Ectodermal cell (in vitro differentiated cells): ENCODE data around the gene HSPA4.

Source experiments
- H3K27ac ChIP-seq: 2 replicates; pipeline ENCODE4 v1.7.0; 2013; ENCODE audit warnings: mild to moderate bottlenecking, low read depth, low read length; ENCODE audit not compliant: insufficient read depth, poor library complexity, severe bottlenecking
- H3K27me3 ChIP-seq: 2 replicates; pipeline ENCODE4 v1.7.0; 2013; ENCODE audit warnings: mild to moderate bottlenecking, low read length; ENCODE audit not compliant: insufficient read depth, control insufficient read depth, poor library complexity, severe bottlenecking
- H3K36me3 ChIP-seq: one replicate; pipeline ENCODE4 v1.7.0; 2013; ENCODE audit warnings: low read length; ENCODE audit not compliant: control insufficient read depth, insufficient read depth
- H3K4me1 ChIP-seq: one replicate; pipeline ENCODE4 v1.7.0; 2013; ENCODE audit warnings: low read length; ENCODE audit not compliant: control insufficient read depth, insufficient read depth
- H3K4me3 ChIP-seq: 2 replicates; pipeline ENCODE4 v1.7.0; 2013; ENCODE audit warnings: low read depth, low read length, control low read depth; ENCODE audit not compliant: insufficient read depth
- H3K9me3 ChIP-seq: 2 replicates; pipeline ENCODE4 v1.7.0; 2013; ENCODE audit warnings: mild to moderate bottlenecking, low read length, moderate library complexity; ENCODE audit not compliant: control insufficient read depth
- WGBS, 2 experiments: methylation state at CpG; one replicate each; pipeline ENCODE4 v1.1.7; 2013; ENCODE audit warnings: missing lambda C conversion rate in 2 of 2; 5-methylcytosine and 5-hydroxymethylcytosine counted together

Gene HSPA4

DNA sequence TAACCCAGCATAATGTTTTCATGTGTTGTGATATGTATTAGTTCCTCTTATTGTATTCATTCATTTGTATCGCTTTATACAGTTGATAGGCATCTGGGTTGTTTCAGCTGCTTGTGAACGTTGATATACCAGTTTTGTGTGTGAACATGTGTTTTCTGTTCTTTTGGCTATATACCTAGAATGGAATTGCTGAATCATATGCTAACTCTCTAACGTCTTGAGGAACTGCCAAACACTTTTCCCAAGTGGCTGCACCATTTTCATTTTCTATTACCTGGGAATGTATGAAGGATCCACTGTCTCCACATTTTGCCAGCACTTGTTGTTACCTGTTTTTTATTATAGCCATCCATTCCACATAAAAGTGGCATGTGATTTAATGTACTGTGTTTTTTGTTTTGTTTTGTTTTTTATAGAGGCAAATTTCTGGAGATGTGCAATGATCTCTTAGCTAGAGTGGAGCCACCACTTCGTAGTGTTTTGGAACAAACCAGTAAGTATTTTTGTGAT lies 34.6 kb downstream of the HSPA4 start:
- Histone ChIP-seq H3K4me1 (no peaks in the 10 kb centered on the region), H3K4me3 (no peak overlapping the region), H3K27me3 (no peaks in the 10 kb centered on the region), H3K9me3 (no peaks in the 10 kb centered on the region), H3K36me3 (peaks cover 29% of the 10 kb centered on the region), H3K27ac (no peak overlapping the region)
- WGBS, 2 experiments: 94 to 99% methylated on average over 4 of the region's 4 CpGs

DNA sequence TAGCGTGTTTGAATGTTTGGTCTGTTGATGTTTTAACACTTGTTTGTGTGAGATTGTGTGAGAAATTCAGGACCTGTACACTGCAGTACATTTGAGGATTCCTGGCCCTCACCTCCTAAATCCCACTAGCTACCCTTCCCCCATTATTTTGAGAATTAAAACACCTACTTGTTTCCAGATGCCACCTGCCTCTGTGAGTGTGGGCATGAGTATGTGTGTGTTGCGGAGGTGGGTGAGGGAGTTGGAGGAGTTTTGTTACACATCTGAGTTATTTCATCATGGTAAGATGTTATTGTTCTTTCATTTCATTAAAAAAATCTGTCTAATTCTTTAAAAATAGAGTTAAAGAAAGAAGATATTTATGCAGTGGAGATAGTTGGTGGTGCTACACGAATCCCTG lies 36.3 kb downstream of the HSPA4 start:
- no peak overlapping the region for H3K4me3 ChIP-seq
- 93 to 94% methylated on average over 2 to 3 of the region's 3 CpGs for WGBS, 2 experiments
- peaks cover 36% of the 10 kb centered on the region for H3K36me3 ChIP-seq
- H3K9me3 ChIP-seq: no peaks in the 10 kb centered on the region
- no peak overlapping the region for H3K27ac ChIP-seq
- no peaks in the 10 kb centered on the region for H3K27me3 ChIP-seq
- no peaks in the 10 kb centered on the region for H3K4me1 ChIP-seq

DNA sequence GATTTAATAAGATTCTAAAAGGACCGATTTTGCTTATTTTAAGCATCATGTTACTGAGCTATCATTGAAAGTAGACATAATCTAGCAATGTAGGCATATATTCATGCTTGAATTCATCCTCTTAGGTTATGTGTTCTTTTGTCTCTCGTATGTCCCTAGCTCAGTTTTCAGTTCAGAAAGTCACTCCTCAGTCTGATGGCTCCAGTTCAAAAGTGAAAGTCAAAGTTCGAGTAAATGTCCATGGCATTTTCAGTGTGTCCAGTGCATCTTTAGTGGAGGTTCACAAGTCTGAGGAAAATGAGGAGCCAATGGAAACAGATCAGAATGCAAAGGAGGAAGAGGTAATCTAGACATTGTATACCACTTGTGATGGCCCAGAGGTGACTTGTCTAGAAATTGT lies 39.2 kb downstream of the HSPA4 start:
- Histone ChIP-seq H3K27me3 (no peaks in the 10 kb centered on the region), H3K36me3 (peaks cover 38% of the 10 kb centered on the region), H3K4me1 (no peaks in the 10 kb centered on the region), H3K4me3 (no peak overlapping the region), H3K9me3 (no peaks in the 10 kb centered on the region), H3K27ac (no peak overlapping the region)
- 89 to 97% methylated on average over 3 of the region's 3 CpGs for WGBS, 2 experiments

DNA sequence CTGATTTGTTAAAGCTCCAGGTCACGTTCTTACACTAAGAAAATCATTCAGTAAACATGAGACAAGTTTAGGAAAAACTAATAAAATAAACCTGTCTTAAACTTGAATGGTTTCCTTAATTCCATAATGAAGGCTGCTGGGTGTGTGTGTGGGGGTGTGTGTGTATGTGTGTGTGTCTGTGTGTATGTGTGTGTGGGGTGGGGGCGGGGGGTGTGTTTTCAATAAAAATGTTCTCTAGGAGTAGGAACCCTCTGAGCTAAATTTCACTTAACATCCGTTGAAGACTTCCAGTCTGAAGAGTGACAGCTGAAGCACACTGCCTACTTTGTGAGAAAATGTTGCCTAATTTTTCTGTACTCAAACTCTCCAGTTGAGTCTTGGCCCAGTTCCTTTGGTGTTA lies 54.5 kb downstream of the HSPA4 start:
- 87 to 90% methylated on average over 2 to 3 of the region's 3 CpGs for WGBS, 2 experiments

DNA sequence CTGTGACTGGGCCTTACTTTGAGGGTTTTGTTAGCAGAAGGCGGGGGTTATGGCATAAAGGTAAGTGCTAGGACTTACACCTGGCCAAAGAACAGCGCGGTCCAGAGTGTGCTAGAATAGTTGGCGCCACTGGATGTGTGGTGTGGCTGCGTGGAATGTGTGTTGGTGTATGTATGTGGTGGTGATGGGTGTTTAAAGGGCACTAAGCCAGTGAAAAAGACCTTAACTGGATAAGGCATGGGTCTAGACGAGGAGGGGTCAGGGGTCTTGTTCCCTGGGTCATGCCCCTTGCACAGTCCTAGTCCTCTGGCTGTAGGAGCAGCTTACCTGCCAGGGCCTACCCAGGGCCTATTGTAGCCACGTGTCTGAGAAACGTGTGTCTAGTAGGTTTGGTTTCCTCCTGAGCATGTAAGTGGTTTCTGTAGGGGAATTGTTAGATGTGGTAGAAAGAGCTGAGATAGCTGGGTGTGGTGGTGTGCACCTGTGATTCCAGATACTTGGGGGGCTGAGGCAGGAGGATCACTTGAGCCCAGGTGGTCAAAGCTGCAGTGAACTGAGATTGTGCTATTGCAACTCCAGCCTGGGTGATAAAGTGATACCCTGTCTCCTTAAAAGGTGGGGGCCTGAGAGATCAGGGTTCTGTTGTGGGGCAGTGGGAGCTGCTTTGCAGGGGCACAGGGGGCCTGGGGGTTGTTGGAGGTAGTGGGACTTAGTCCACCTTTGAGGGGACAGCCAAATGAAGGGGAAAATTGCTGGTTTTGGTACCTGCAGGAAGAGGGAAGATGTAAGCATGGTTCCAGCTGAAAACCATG lies 55.2 kb downstream of the HSPA4 start:
- 93 to 94% methylated on average over 8 of the region's 8 CpGs for WGBS, 2 experiments
- no peaks in the 10 kb centered on the region for H3K27me3 ChIP-seq
- no peak overlapping the region for H3K4me3 ChIP-seq
- no peak overlapping the region for H3K27ac ChIP-seq
- H3K36me3 ChIP-seq: peaks cover 22% of the 10 kb centered on the region
- no peaks in the 10 kb centered on the region for H3K4me1 ChIP-seq
- H3K9me3 ChIP-seq: no peaks in the 10 kb centered on the region

More for the DNA sequence above, 54.5 kb downstream of the HSPA4 start:
- Histone ChIP-seq H3K36me3 (peaks cover 28% of the 10 kb centered on the region), H3K9me3 (no peaks in the 10 kb centered on the region), H3K4me1 (no peaks in the 10 kb centered on the region), H3K4me3 (no peak overlapping the region), H3K27me3 (no peaks in the 10 kb centered on the region), H3K27ac (no peak overlapping the region)

DNA sequence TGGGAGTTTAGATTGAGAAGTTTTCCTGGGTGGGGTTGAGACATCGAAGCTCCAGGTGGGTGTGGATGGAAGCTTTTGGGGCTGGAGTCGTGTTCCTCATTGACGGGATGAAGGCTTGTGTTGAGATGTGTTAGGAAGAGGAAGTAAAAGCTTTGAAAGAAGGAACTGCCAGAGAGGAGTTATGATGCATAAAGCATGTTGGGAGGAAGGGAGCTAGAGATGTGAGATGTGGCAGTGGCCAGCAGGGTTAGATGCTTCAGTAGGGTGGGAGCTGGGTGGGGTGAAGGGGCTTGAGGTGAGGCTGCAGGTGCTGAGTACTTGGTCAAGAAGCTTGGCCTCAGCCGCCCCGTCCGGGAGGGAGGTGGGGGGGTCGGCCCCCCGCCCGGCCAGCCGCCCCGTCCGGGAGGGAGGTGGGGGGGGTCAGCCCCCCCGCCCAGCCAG lies 56.7 kb downstream of the HSPA4 start:
- Histone ChIP-seq H3K36me3 (peaks cover 13% of the 10 kb centered on the region), H3K4me3 (no peak overlapping the region), H3K9me3 (no peaks in the 10 kb centered on the region), H3K27me3 (no peaks in the 10 kb centered on the region), H3K27ac (no peak overlapping the region), H3K4me1 (no peaks in the 10 kb centered on the region)
- 89 to 91% methylated on average over 6 of the region's 13 CpGs for WGBS, 2 experiments

DNA sequence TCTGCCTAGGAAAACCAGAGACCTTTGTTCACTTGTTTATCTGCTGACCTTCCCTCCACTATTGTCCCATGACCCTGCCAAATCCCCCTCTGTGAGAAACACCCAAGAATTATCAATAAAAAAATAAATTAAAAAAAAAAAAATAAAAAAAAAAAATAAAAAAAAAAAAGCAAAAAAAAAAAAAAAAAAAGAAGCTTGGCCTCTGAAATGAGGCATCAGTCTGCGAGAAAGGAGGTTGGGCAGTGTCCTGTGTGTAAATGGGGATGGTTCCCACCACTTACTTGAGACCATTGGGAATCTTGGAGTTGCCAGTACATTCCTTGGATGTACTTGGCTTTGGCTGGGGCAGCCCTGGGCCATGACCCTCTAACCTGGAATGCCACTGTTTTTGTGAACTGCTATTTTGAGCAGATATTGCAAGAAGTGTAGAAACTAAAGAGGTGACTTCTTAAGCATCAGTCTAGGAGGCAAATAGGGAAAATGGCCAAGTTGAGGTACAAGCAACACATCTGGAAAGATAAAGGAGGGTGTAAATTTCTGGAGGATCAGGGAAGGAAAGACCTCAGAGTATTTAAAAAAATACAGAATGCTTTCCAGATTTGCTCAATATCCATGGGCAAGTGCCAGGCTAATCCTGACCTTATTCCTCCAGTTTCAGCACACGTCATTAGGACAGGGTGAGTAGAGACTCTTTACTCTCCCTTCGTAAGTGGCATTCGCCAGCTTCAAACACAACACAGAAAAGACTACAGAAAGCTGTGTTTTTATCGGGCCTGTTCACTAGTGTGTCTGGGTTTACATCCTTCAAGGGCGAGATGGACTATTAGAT lies 58.1 kb downstream of the HSPA4 start:
- 89 to 95% methylated on average over 6 of the region's 6 CpGs for WGBS, 2 experiments

DNA sequence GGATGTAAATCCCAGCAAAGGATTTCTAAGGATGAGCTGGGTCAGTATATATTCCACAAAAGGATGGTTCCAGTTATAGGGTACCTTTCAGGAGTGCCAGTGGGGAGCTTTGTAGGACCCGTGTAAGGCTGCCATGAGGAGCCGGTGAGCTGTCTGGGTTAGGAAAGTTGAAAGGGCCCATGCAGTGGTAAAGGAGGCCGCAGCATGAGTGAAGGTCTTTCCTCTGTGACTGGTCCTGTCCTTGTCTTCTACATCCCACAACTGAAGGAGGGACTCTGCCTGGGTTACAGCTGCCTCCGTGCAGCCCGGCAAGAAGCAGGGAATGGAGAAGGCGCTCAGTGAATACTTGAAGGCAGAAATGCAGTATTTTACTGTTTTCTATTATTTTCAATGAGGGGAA lies 58.9 kb downstream of the HSPA4 start:
- 80 to 83% methylated on average over 6 of the region's 6 CpGs for WGBS, 2 experiments
- Histone ChIP-seq H3K27ac (no peak overlapping the region), H3K4me3 (no peak overlapping the region), H3K27me3 (no peaks in the 10 kb centered on the region), H3K4me1 (no peaks in the 10 kb centered on the region), H3K9me3 (no peaks in the 10 kb centered on the region), H3K36me3 (no peaks in the 10 kb centered on the region)

More for the DNA sequence above, 58.1 kb downstream of the HSPA4 start:
- Histone ChIP-seq H3K9me3 (no peaks in the 10 kb centered on the region), H3K4me1 (no peaks in the 10 kb centered on the region), H3K4me3 (no peak overlapping the region), H3K36me3 (peaks cover 2% of the 10 kb centered on the region), H3K27ac (no peak overlapping the region), H3K27me3 (no peaks in the 10 kb centered on the region)

DNA sequence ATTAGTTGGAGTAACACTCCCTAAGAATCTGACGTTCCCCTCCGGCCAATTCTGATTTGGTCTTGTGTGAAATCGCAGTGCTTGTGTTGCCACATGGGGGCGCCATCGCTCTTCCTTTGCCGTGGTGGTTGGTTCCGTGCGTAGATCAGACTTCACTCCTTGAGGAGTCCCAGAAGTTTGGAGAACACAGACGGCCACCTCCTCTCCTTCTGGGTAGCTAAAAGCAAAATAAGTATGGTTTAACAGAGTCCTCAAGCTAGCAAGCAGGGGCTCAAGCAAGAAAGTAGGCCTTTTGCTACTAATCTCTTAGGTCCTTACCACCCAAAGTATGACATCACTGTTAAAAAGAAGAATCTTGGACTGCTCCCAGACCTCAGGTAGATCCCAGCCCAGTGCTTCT lies 59.5 kb downstream of the HSPA4 start:
- 10 to 12% methylated on average over 9 of the region's 9 CpGs for WGBS, 2 experiments
- no peak overlapping the region for H3K27ac ChIP-seq

DNA sequence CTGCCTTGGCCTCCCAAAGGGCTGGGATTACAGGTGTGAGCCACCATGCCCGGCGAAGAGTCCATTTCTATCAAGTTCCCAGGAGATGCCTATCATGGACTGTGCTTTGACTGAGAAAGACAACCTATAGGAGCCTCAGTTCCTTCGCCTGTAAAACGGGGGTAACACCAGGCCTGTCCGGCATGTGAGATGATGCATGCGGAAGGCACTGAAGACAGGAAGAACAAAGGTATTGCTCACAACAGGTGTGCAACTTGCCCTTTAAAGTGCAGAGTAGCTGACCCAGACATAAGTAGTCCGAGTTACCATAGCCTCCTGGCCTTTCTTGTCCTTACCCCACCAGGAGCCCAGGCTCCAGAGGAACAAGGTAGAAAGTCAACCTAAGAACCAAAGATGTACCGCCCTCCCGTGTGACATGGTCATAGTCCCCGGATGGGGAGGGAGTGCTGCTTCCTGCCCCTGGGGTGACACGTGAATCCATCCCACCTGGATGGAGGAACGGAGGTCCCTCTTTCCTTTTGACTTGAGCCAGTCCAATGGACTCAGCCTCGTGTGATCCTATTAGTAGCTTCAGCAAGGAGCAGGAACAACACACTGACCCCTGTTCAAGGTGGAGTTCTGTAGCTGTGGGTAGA lies 60.3 kb downstream of the HSPA4 start:
- H3K4me3 ChIP-seq: no peak overlapping the region
- WGBS, 2 experiments: 92 to 94% methylated on average over 13 of the region's 13 CpGs

More for the DNA sequence above, 59.5 kb downstream of the HSPA4 start:
- H3K4me1 ChIP-seq: no peaks in the 10 kb centered on the region
- no peak overlapping the region for H3K4me3 ChIP-seq
- no peaks in the 10 kb centered on the region for H3K27me3 ChIP-seq
- H3K9me3 ChIP-seq: no peaks in the 10 kb centered on the region
- no peaks in the 10 kb centered on the region for H3K36me3 ChIP-seq

More for the DNA sequence above, 60.3 kb downstream of the HSPA4 start:
- H3K4me1 ChIP-seq: no peaks in the 10 kb centered on the region
- no peak overlapping the region for H3K27ac ChIP-seq
- H3K9me3 ChIP-seq: no peaks in the 10 kb centered on the region
- no peaks in the 10 kb centered on the region for H3K27me3 ChIP-seq
- no peaks in the 10 kb centered on the region for H3K36me3 ChIP-seq
